ENCODE results near the gene LMTK2.
"Not testable (repeated sequence)": the region's sequence is repeated elsewhere in the genome, so short reads cannot be mapped to it uniquely, and the experiment has no call there.

Gene LMTK2

GRCh38 chr7:98105942-98106544 lies 619 bp upstream of the LMTK2 start:
- no peak for DNase-seq (ENCODE audit: low read depth)

GRCh38 chr7:98107313-98107721 lies 655 bp downstream of the LMTK2 start:
- no peak for DNase-seq (ENCODE audit: low read depth)

GRCh38 chr7:98110249-98111022 lies 3.8 kb downstream of the LMTK2 start:
- no peak for DNase-seq (ENCODE audit: low read depth)

DNA sequence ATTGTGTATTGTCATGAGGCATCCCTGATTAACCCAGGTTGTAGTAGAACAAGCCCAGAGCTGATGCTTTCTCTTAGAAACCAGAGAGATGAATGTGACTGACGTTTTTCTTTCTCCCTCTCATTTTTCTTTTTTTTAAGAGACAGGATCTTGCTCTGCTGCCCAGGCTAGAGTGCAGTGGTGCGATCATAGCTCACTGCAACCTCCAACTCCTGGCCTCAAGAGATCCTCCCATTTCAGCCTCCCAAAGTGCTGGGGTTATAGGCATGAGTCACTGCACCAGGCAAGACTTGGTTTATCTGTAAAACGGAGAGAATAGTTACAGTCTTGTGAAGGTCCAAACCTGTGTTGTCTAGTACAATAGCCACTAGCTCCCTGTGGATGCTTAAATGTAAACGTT lies 5.4 kb downstream of the LMTK2 start:
- no peak for DNase-seq (ENCODE audit: low read depth)

DNA sequence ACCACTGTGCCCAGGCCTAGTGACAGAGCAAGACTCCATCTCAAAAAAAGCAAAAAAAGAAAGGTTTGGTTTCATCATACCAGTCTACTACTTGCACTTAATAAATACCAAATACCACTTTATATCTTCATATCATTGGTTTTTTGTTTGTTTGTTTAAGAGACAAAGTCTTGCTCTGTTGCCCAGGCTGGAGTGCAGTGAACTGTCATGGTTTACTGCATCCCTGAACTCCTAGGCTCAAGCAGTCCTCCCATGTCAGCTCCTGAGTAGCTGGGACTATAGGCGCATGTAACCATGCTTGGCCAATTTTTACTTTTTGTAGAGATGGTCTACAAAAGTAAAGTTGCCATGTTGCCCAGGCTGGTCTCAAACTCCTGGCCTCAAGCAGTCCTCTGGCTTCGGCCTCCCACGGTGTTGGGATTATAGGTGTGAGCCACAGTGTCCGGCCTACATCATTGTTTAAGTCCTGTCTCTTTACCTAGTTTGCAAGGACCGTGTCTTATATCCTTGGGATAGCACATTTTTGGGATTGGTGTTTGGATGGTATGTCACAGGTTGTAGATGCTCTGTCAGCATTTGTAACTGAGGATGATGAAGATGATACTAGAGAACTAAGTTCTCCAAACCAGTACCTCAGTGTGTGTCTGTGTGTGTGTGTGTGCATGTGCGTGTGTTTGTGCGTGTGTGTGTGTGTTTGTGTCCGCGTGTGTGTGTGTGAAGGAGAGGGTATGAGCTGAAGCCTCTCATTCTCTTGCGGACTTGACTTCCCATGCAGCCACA lies 9.3 kb downstream of the LMTK2 start:
- no peak for DNase-seq (ENCODE audit: low read depth)

DNA sequence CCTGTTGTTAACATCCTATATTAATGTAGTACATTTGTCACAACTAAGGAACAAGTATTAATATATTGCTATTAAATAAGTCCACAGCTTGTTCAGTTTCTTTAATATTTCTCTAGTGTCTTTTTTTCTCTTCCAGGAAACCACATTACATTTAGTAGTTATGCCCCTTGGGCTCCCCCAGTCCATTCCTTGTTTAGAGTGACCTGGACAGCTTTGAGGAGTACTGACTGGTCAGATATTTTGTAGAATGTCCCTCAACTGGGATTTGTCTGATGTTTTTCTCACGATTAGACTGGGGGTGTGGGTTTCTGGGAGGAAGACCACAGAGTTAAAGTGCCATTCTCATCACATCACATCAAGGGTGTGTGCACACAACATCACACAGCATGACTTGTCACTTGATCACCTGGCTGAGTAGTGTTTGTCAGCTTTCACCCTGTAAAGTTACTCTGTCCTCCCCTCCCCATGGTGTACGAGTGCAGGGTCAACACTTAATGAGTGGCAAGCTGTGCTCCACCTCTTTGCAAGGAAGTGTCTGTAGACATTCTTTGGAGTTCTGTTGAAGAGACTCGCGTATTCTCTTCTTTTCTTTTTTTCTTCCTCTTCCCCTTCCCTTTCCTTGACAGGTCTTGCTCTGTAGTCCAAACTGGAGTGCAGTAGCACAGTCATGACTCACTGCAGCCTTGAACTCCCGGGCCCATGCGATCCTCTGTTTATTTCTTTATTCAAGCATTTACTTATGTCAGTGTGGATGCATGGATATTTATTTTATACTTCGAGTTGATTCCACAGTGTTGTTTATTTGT lies 10.2 kb downstream of the LMTK2 start:
- DNase-seq (ENCODE audit: low read depth): no peak

- no peak for DNase-seq (ENCODE audit: low read depth)
Observed at GRCh38 chr7:98119256-98119918, 12.7 kb downstream of the LMTK2 start.

- no peak for DNase-seq (ENCODE audit: low read depth)
Observed at GRCh38 chr7:98120559-98120958, 13.9 kb downstream of the LMTK2 start.

GRCh38 chr7:98121388-98121787 lies 14.7 kb downstream of the LMTK2 start:
- DNase-seq (ENCODE audit: low read depth): not testable (repeated sequence)

- no peak for DNase-seq (ENCODE audit: low read depth)
Observed at GRCh38 chr7:98123365-98123696, 16.7 kb downstream of the LMTK2 start.

- DNase-seq (ENCODE audit: low read depth): no peak
Observed at GRCh38 chr7:98125759-98126158, 19.1 kb downstream of the LMTK2 start.

- no peak for DNase-seq (ENCODE audit: low read depth)
Observed at GRCh38 chr7:98126311-98127142, 19.9 kb downstream of the LMTK2 start.

DNA sequence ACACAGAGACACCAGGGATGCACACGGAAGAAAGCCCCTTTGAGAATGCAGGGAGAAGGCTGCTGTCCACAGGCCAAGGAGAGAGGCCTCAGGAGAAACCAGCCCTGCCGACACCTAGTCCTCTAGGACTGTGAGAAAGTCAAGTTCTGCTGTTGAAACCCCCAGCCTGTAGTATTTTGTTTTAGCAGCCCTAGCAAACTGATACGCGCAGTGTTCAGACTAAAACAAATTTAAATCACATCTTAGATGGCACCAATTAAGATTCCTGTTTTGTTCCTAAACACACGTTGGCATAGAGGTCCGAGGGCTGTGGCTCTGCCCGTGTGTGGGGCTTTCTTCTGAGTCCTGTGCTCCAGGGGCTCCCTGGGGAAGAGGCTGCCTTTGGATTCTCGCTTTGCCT lies 21.7 kb downstream of the LMTK2 start:
- DNase-seq (ENCODE audit: low read depth): no peak

- no peak for DNase-seq (ENCODE audit: low read depth)
Observed at GRCh38 chr7:98130959-98131358, 24.3 kb downstream of the LMTK2 start.

- peak; percentile 57 for DNase-seq (ENCODE audit: low read depth)
Observed at GRCh38 chr7:98133181-98133580, 26.5 kb downstream of the LMTK2 start.

DNA sequence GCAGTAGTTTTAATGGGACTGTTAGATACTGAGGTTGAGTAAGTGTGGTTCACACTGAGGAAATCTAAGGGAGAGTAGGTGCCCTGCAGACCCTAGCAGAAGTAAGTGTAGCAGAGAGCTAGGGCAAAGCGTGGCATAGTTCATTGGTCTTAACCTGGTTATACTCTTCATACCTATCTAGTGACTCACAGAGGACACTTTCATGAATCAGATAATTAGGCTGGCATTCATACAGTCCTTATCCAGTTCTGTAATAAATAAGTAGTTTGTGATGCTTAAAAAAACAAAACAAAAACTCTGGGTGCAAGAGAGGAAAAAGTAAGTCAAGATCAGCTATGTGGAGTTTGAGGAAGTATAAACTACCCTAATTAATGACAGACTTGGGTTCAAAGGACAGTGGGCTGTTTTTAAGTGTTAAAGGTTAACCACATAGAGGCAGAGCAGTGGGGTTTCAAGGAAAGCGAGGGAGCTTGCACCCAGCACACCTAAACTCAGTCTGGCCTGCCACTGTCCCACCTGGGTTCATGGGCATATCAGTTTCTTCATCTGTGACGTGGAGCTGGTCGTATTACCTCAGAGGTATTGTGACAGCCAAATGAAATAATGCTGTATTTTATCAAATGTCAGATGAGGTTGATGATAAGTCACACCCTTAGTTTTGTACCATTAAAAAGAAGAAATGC lies 27.1 kb downstream of the LMTK2 start:
- no peak for DNase-seq (ENCODE audit: low read depth)

DNA sequence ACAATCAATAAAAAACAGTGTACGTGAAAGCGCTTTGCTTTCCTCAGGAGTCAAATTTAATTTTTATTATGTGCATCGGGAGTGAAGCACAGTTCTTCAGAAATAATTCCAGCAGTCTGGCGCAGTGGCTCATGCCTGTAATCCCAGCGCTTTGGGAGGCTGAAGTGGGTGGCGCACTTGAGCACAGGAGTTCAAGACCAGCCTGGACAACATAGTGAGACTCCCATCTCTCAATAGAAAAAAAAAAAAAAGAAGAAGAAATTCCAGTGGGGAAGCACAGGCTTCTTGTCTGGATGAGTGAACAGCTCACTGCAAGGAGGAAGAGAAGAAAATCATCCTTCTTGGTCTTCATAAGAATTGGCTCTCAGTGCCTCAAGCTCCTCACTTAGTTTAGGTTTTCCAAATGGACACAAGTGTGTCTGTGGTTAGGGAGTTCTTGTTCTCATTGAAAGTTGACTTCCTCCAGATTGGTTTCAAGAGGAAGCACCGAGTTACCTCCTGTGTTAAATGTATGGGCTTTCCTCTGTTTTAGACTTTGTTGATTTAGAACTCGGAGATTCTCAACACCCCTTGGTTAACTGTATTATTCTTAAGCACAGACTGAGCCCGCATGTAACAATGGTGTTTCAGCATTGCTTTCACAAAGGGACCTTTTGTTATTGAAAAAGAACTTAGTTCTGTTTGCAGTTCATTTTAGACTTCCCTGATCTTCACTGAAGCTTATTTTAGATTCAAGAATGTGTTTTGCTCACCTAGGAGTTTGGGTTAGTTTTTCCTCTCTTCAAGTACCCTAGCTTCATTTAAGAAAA lies 28.0 kb downstream of the LMTK2 start:
- no peak for DNase-seq (ENCODE audit: low read depth)

GRCh38 chr7:98135984-98136383 lies 29.3 kb downstream of the LMTK2 start:
- DNase-seq (ENCODE audit: low read depth): no peak

- DNase-seq (ENCODE audit: low read depth): no peak
Observed at GRCh38 chr7:98136423-98136822, 29.8 kb downstream of the LMTK2 start.
